ENCODE results near the gene RPTOR.

DNA sequence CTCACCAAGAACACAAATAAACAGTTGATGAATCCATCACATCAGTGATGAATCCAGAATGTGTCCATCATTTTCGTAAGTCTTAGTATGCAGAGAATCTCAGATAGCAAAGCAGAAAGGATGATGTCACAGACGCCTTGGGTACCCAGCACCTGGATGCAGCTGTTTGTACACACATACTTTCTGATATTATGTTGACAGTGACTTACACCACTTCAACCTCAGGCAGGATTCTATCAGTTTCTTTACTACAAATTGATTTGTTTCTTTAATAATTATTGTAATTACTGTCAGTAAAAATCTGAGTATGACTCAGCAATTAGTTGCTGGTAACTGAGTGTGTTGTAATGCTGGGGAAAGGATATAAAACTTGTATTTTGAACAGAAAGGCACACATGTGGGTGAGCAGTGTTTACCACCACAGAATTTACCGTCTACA, 159.8 kb downstream of the RPTOR start:
- no peak for TF ChIP-seq POLR2A (IDR thresholded peaks at IDR 0.05; ENCODE audit: low read depth, low read length)
- TF ChIP-seq POLR2AphosphoS5 (IDR thresholded peaks at IDR 0.05; ENCODE audit: low read depth, low read length) = no peak
- no peak for TF ChIP-seq PAX5 (IDR thresholded peaks at IDR 0.05; ENCODE audit: insufficient read depth, low read length, severe bottlenecking)

Measured in GM12891 (cell line).